NT2/D1 (cell line): ENCODE results near the gene STK11.

Experiments
- DNase-seq: peaks from one replicate; pipeline ENCODE4 v3.0.0-alpha.2; 2011; ENCODE audit warnings: low read depth, low spot score
- H3K27me3 ChIP-seq: 2 replicates; pipeline ENCODE4 v1.6.0; 2011; ENCODE audit warnings: mild to moderate bottlenecking; ENCODE audit not compliant: insufficient read length, insufficient read depth
- H3K36me3 ChIP-seq: 2 replicates; pipeline ENCODE4 v1.6.1; 2011; ENCODE audit warnings: mild to moderate bottlenecking, low read length, mixed read lengths; ENCODE audit not compliant: insufficient read depth, insufficient read length
- H3K4me1 ChIP-seq: 2 replicates; pipeline ENCODE4 v1.5.1; 2011; ENCODE audit not compliant: insufficient read depth, insufficient read length
- H3K4me3 ChIP-seq: 2 replicates; pipeline ENCODE4 v1.5.1; 2011; ENCODE audit warnings: low read depth; ENCODE audit not compliant: insufficient read length
- H3K9ac ChIP-seq: 2 replicates; pipeline ENCODE4 v1.6.0; 2011; ENCODE audit warnings: low read depth; ENCODE audit not compliant: insufficient read length
- H3K9me3 ChIP-seq: 2 replicates; pipeline ENCODE4 v1.5.1; 2011; ENCODE audit warnings: mild to moderate bottlenecking, low read length; ENCODE audit not compliant: insufficient read depth
- SUZ12 ChIP-seq: IDR thresholded peaks from 2 replicates; pipeline ENCODE4 v1.6.1; 2011; ENCODE audit not compliant: insufficient read length, insufficient read depth; ENCODE audit errors: extremely low read depth
- YY1 ChIP-seq: IDR thresholded peaks from 2 replicates; pipeline ENCODE4 v1.6.1; 2011; ENCODE audit not compliant: insufficient read length, insufficient read depth
- ZNF274 ChIP-seq: IDR thresholded peaks from 2 replicates; pipeline ENCODE4 v1.6.1; 2011; ENCODE audit warnings: mild to moderate bottlenecking, low read depth, low read length

STK11 gene

GRCh38 chr19:1223018-1223855, 17.7 kb downstream of the STK11 start:
- Histone ChIP-seq H3K4me1 (peaks cover 22% of the 10 kb centered on the region), H3K9me3 (no peaks in the 10 kb centered on the region), H3K4me3 (no peak overlapping the region), H3K27me3 (no peaks in the 10 kb centered on the region), H3K9ac (no peak overlapping the region), H3K36me3 (peaks cover 92% of the 10 kb centered on the region)
- DNase-seq = no peak
- TF ChIP-seq ZNF274 (no peak), YY1 (no peak), SUZ12 (no peak)

GRCh38 chr19:1224047-1224825, 18.7 kb downstream of the STK11 start:
- Histone ChIP-seq H3K36me3 (peaks cover 90% of the 10 kb centered on the region), H3K27me3 (no peaks in the 10 kb centered on the region), H3K9ac (peak overlapping the region; percentile 16), H3K4me3 (no peak overlapping the region), H3K4me1 (peaks cover 20% of the 10 kb centered on the region), H3K9me3 (no peaks in the 10 kb centered on the region)
- DNase-seq = no peak
- TF ChIP-seq YY1 = no peak
- no peak for TF ChIP-seq ZNF274
- TF ChIP-seq SUZ12 = no peak

GRCh38 chr19:1224847-1225246, 19.3 kb downstream of the STK11 start:
- TF ChIP-seq SUZ12 (no peak), YY1 (no peak), ZNF274 (no peak)
- H3K4me1 ChIP-seq = peaks cover 20% of the 10 kb centered on the region
- no peaks in the 10 kb centered on the region for H3K27me3 ChIP-seq
- no peak overlapping the region for H3K9ac ChIP-seq
- peaks cover 89% of the 10 kb centered on the region for H3K36me3 ChIP-seq
- no peak overlapping the region for H3K4me3 ChIP-seq
- no peaks in the 10 kb centered on the region for H3K9me3 ChIP-seq
- no peak for DNase-seq

- Histone ChIP-seq H3K4me1 (peaks cover 23% of the 10 kb centered on the region), H3K27me3 (no peaks in the 10 kb centered on the region), H3K9ac (no peak overlapping the region), H3K4me3 (no peak overlapping the region), H3K9me3 (no peaks in the 10 kb centered on the region), H3K36me3 (peaks cover 87% of the 10 kb centered on the region)
- no peak for DNase-seq
- TF ChIP-seq ZNF274 = no peak
Observed at GRCh38 chr19:1225440-1226226, 20.1 kb downstream of the STK11 start.

- H3K36me3 ChIP-seq = peaks cover 82% of the 10 kb centered on the region
Observed at GRCh38 chr19:1226227-1226518, 20.6 kb downstream of the STK11 start.

GRCh38 chr19:1226522-1227303, 21.1 kb downstream of the STK11 start:
- no peak overlapping the region for H3K9ac ChIP-seq
- H3K9me3 ChIP-seq = no peaks in the 10 kb centered on the region
- H3K4me1 ChIP-seq = peaks cover 24% of the 10 kb centered on the region
- peaks cover 80% of the 10 kb centered on the region for H3K36me3 ChIP-seq
- no peak for DNase-seq
- no peaks in the 10 kb centered on the region for H3K27me3 ChIP-seq
- no peak overlapping the region for H3K4me3 ChIP-seq
- TF ChIP-seq ZNF274 = no peak
- no peak for TF ChIP-seq YY1
- TF ChIP-seq SUZ12 = no peak

More at GRCh38 chr19:1226227-1226518, 20.6 kb downstream of the STK11 start:
- H3K9me3 ChIP-seq = no peaks in the 10 kb centered on the region
- no peak overlapping the region for H3K4me3 ChIP-seq
- H3K9ac ChIP-seq = no peak overlapping the region
- no peaks in the 10 kb centered on the region for H3K27me3 ChIP-seq
- DNase-seq = no peak
- TF ChIP-seq YY1 = no peak
- TF ChIP-seq ZNF274 = no peak
- no peak for TF ChIP-seq SUZ12
- H3K4me1 ChIP-seq = peaks cover 24% of the 10 kb centered on the region
